Psoas muscle (tissue), 8 donors: ENCODE results near the gene COP1. TPM values are rescaled to one million over a fixed set of nuclear protein-coding genes. Genes with fewer than 3 reads are reported as not detected.
A peak's percentile ranks its signal among the peaks of the same experiment; 100 is the strongest.

Source experiments
- ATAC-seq, 4 donors: fragments of 200-7000 bp; cut with Tn5 transposase; one replicate each; pipeline ENCODE4 v1.9.1; 2020; ENCODE audit warnings: moderate library complexity in 3 of 4, mild to moderate bottlenecking in 2 of 4
- DNase-seq, 2 donors: peaks; one replicate each; pipeline ENCODE4 v3.0.0-alpha.2; 2020
- H3K27ac ChIP-seq: fragments of 200-600 bp; one replicate; pipeline ENCODE4 v1.8.0; 2022
- H3K27me3 ChIP-seq, 3 donors: fragments of 200-600 bp in 1 of 3; one replicate each; pipeline versions ENCODE4 v1.6.1 to v1.8.0; 2013 to 2022; ENCODE audit warnings: low read length in 2 of 3, mild to moderate bottlenecking in 2 of 3, moderate library complexity in 1 of 3; ENCODE audit not compliant: insufficient read depth in 3 of 3
- H3K36me3 ChIP-seq, 2 donors: fragments of 200-600 bp in 1 of 2; one replicate each; pipeline versions ENCODE4 v1.6.1 to v1.8.0; 2013 to 2022; ENCODE audit warnings: low read depth in 1 of 2, mild to moderate bottlenecking in 1 of 2, moderate library complexity in 1 of 2; ENCODE audit not compliant: insufficient read depth in 1 of 2
- H3K4me1 ChIP-seq: fragments of 200-600 bp; one replicate; pipeline ENCODE4 v1.8.0; 2022
- H3K4me3 ChIP-seq: fragments of 200-600 bp; one replicate; pipeline ENCODE4 v1.8.0; 2022; ENCODE audit warnings: mild to moderate bottlenecking
- H3K9me3 ChIP-seq: fragments of 200-600 bp; one replicate; pipeline ENCODE4 v1.8.0; 2022
- CTCF ChIP-seq: fragments of 200-600 bp; IDR thresholded peaks from one replicate; pipeline ENCODE4 v1.8.0; 2022; ENCODE audit warnings: antibody characterized with exemption
- WGBS, 3 donors: extraction: QIAGEN DNeasy Blood & Tissue Kit; methylation state at CpG; one replicate each; pipeline versions ENCODE4 v1.1.6 to v1.1.7; 2013; 5-methylcytosine and 5-hydroxymethylcytosine counted together
- intact Hi-C, 2 donors: fragments of 100-400 bp; cut with DNase I; formaldehyde crosslinking; loops; one replicate each; pipeline versions ENCODE4 v1.11.0 to v1.14.2; 2022
- polyA plus RNA-seq, 3 donors: library from polyadenylated mRNA; stranded (reverse); fragments of 200-250 nt; gene quantifications; one replicate each; pipeline ENCODE4 v1.2.3, GENCODE V29; 2013
- total RNA-seq, 4 donors: library from RNA; stranded (reverse); fragmentation: NEBNext Ultra II Directional in 2 of 4; extraction: Animal tissue kit (Norgen Biotek cat#: 25700) in 2 of 4; gene quantifications; one replicate each; pipeline versions ENCODE4 v1.2.1 to v1.2.4, GENCODE V29; 2021 to 2023
- donor health status: healthy with polysubstance abuse.
- donor health status: DM: no; HTN: no; CAD: no; lungs with moderate emphysema.
- donor health status: Bipolar disorder and iron deficiency.
- donor health status: healthy.
- donor health status: DM: yes; HTN: yes; CAD: no.
- donor health status: DM: no; HTN: no; CAD: no.
- donor health status: DM: no; HTN: no; CAD: no.
- donor health status: DM: yes; HTN: yes; CAD: no.

The COP1 gene
- total and polyA plus RNA-seq, 7 donors, result 19.5 to 30.6 (median 22.7) TPM

GRCh38 chr1:176195547-176195946, 11.5 kb downstream of the COP1 start:
- ATAC-seq, result no peak
- intact Hi-C loops, result no loop called here
- peaks cover 4% of the 10 kb centered on the region for H3K4me1 ChIP-seq

GRCh38 chr1:176193663-176194062, 13.4 kb downstream of the COP1 start:
- no peak for TF ChIP-seq CTCF
- Histone ChIP-seq H3K27me3 (no peaks in the 10 kb centered on the region), H3K36me3 (no peaks in the 10 kb centered on the region), H3K9me3 (no peaks in the 10 kb centered on the region), H3K4me3 (no peak overlapping the region), H3K4me1 (no peaks in the 10 kb centered on the region), H3K27ac (no peak overlapping the region)
- WGBS, 3 donors, result 88 to 91% (median 90%) methylated on average over 3 of the region's 3 CpGs
- intact Hi-C loops, result no loop called here
- no peak for DNase-seq
- ATAC-seq, result no peak

More at GRCh38 chr1:176195547-176195946, 11.5 kb downstream of the COP1 start:
- WGBS, 3 donors, result 59 to 65% (median 61%) methylated on average over 7 of the region's 7 CpGs
- H3K36me3 ChIP-seq, result no peaks in the 10 kb centered on the region
- no peak overlapping the region for H3K27ac ChIP-seq
- no peak for DNase-seq
- H3K9me3 ChIP-seq, result no peaks in the 10 kb centered on the region
- H3K27me3 ChIP-seq, result no peaks in the 10 kb centered on the region
- no peak for TF ChIP-seq CTCF
- no peak overlapping the region for H3K4me3 ChIP-seq

- Histone ChIP-seq H3K4me1 (no peaks in the 10 kb centered on the region), H3K4me3 (no peak overlapping the region), H3K36me3 (no peaks in the 10 kb centered on the region), H3K27me3 (no peaks in the 10 kb centered on the region), H3K9me3 (no peaks in the 10 kb centered on the region), H3K27ac (no peak overlapping the region)
- ATAC-seq (no peak), DNase-seq (no peak)
- TF ChIP-seq CTCF, result no peak
- intact Hi-C loops, result no loop called here
- 82 to 88% (median 85%) methylated on average over 1 of the region's 1 CpG for WGBS, 3 donors
These were observed 14.1 kb downstream of the COP1 start for GRCh38 chr1:176193023-176193422.

DNA sequence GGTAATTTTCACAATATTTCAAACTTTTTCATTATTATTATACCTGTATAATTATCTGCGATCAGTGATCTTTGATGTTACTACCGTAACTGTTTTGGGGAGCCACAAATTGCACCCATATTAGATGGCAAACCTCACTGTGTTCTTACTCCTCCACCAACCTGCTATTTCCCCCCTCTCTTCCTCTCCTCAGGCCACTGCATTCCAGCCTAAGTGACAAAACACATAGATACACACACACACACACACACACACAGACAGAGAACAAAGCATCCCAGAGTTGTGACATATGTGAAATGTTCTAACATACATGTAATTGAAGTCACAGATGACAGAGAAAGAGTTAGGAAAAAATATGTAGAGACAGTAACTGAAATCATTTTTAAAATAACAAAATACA, 18.5 kb downstream of the COP1 start:
- no peak overlapping the region for H3K4me3 ChIP-seq
- intact Hi-C loops, result no loop called here
- H3K36me3 ChIP-seq, result no peaks in the 10 kb centered on the region
- whole genome bisulfite sequencing, 3 donors, result 98 to 100% (median 99%) methylated on average over 2 of the region's 2 CpGs
- no peak for TF ChIP-seq CTCF
- DNase-seq, result no peak
- no peaks in the 10 kb centered on the region for H3K4me1 ChIP-seq
- ATAC-seq, result no peak
- no peaks in the 10 kb centered on the region for H3K27me3 ChIP-seq
- no peaks in the 10 kb centered on the region for H3K9me3 ChIP-seq
- H3K27ac ChIP-seq, result no peak overlapping the region

DNA sequence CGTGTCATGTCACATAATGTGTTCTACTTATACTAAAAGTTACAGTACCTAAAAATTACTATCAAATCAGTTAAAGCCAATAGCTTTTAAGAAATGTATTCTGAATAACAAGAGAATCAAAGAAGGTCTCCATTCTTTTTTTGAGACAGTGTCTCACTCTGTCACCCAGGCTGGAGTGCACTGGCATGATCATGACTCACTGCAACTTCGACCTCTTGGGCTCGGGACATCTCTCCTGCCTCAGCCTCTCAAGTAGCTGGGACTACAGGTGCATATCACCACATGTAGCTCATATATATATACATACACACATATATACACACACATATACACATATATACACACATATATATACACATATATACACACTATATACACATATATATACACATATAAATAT, 20.1 kb downstream of the COP1 start:
- Histone ChIP-seq H3K36me3 (peaks cover 0 to 11% of the 10 kb centered on the region in 2 donors), H3K27ac (no peak overlapping the region), H3K9me3 (no peaks in the 10 kb centered on the region), H3K4me3 (no peak overlapping the region), H3K4me1 (no peaks in the 10 kb centered on the region), H3K27me3 (no peaks in the 10 kb centered on the region)
- ATAC-seq (peak in 1 of 4 donors; percentile 44), DNase-seq (no peak)
- intact Hi-C loops, result no loop called here
- WGBS, 3 donors, result 93 to 99% (median 95%) methylated on average over 3 of the region's 3 CpGs
- TF ChIP-seq CTCF, result no peak
